ENCODE results near the gene DPP9. TPM values are rescaled to one million over a fixed set of nuclear protein-coding genes. Genes with fewer than 3 reads are reported as not detected.

DPP9 gene
- total RNA-seq, 1 experiment from 2014 or later, result 46.4 TPM

DNA sequence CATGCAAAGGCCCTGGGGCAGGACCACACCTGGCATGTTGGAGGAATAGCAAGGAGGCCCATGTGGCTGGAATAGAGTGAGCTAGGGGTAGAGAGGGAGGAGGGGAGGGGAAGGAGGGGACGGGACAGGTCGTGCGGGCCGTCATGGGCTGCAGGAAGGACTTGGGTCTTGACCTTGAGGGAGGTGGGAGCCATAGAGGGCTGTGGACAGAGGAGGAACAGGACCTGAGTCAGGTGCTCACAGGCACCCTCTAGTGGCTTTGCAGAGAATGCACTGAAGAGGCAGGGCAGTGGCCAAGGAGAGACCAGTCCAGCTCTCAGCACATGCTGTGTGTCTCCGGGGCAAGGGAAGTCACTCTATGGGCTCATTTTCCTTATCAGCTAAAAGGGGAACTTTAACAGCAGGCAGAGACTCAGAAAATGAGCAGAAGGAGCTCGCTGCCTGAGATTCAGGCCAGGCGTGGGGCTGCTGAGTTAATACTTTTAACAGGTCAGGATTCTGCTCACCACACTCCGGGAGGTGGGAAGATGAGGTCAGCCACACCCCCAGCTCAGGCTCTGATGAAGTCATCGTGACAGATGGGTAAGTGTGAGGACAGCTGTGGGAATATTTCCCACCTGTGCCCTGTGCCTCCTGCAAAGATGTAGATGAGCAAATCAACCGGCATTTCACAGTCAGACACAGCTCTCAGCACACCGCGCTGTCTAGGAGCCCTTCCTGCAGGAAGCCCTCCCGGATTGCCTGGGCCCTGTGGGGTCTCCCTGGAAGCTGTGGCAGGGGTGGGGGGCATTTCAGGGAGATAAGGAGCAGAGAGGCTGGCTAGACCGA, 90.3 kb downstream of the DPP9 start:
- no peak overlapping the region for H2AFZ ChIP-seq (ENCODE audit: low read length)

More for the DNA sequence above, 90.3 kb downstream of the DPP9 start:
- Histone ChIP-seq H2AK5ac (ENCODE audit: insufficient read length, low read length) (no peak overlapping the region), H2BK15ac (ENCODE audit: low read depth, low read length) (no peak overlapping the region), H3K4me1 (ENCODE audit: insufficient read depth, low read length) (no peaks in the 10 kb centered on the region), H3K9me3 (ENCODE audit: control insufficient read depth, low read depth, low read length) (no peaks in the 10 kb centered on the region), H3K4ac (ENCODE audit: low read depth, low read length) (no peak overlapping the region), H3K23me2 (ENCODE audit: insufficient read length, low read depth, low read length, poor library complexity, severe bottlenecking) (peaks cover 4% of the 10 kb centered on the region), H3K18ac (ENCODE audit: insufficient read length, low read depth, low read length) (no peak overlapping the region), H4K5ac (ENCODE audit: insufficient read length, low read depth, low read length) (no peak overlapping the region), H2BK12ac (ENCODE audit: insufficient read length, low read depth, low read length) (no peak overlapping the region), H3K27ac (ENCODE audit: insufficient read length, low read depth, low read length) (no peak overlapping the region), H3K23ac (ENCODE audit: insufficient read length, low read depth, low read length) (no peak overlapping the region), H3K56ac (ENCODE audit: insufficient read length, low read depth, low read length) (no peak overlapping the region), H3K4me2 (ENCODE audit: insufficient read depth, insufficient read length, low read length) (no peak overlapping the region), H3T11ph (ENCODE audit: low read length) (no peak overlapping the region), H4K20me1 (ENCODE audit: control insufficient read depth, insufficient read depth, insufficient read length) (no peaks in the 10 kb centered on the region), H3K79me2 (ENCODE audit: insufficient read depth, low read length) (no peaks in the 10 kb centered on the region), H2BK120ac (ENCODE audit: low read depth, low read length, poor library complexity, severe bottlenecking) (no peak overlapping the region), H4K91ac (ENCODE audit: insufficient read length, low read depth, low read length) (no peak overlapping the region), H3K79me1 (ENCODE audit: insufficient read depth, low read depth, low read length, poor library complexity, severe bottlenecking) (no peaks in the 10 kb centered on the region), H3K14ac (ENCODE audit: insufficient read depth, low read length) (no peak overlapping the region), H3K9ac (ENCODE audit: extremely low read depth, insufficient read length, low read length) (no peak overlapping the region), H2BK5ac (ENCODE audit: insufficient read length, low read length) (no peak overlapping the region), H3K27me3 (ENCODE audit: insufficient read depth, low read length) (no peaks in the 10 kb centered on the region), H2BK20ac (ENCODE audit: low read depth, low read length, poor library complexity, severe bottlenecking) (no peak overlapping the region), H4K8ac (replicated peaks; ENCODE audit: insufficient read length, low read depth, low read length) (no peak overlapping the region)
- Mint-ChIP-seq H3K9me3 (peaks cover 0 to 3% of the 10 kb centered on the region in 2 experiments; a peak in 2 of 5 replicates), H3K4me1 (peaks cover 6% of the 10 kb centered on the region in 2 experiments), H3K4me3 (peak overlapping the region in 1 of 2 experiments; percentile 16; a peak in 1 of 5 replicates), H3K36me3 (ENCODE audit: insufficient read depth in 1 of 3, low read depth in 3 of 3) (no peaks in the 10 kb centered on the region), H3K27me3 (ENCODE audit: low read depth) (peaks cover 40% of the 10 kb centered on the region), H3K27ac (peak overlapping the region in 1 of 3 experiments; percentile 89; a peak in 4 of 7 replicates)
- WGBS (ENCODE audit: extremely low coverage, insufficient read length, low lambda C conversion rate), result no CpG with 5 or more reads among the region's 14 CpGs
- DNase-seq, result peak; percentile 88
- TF ChIP-seq, protein P1, sequence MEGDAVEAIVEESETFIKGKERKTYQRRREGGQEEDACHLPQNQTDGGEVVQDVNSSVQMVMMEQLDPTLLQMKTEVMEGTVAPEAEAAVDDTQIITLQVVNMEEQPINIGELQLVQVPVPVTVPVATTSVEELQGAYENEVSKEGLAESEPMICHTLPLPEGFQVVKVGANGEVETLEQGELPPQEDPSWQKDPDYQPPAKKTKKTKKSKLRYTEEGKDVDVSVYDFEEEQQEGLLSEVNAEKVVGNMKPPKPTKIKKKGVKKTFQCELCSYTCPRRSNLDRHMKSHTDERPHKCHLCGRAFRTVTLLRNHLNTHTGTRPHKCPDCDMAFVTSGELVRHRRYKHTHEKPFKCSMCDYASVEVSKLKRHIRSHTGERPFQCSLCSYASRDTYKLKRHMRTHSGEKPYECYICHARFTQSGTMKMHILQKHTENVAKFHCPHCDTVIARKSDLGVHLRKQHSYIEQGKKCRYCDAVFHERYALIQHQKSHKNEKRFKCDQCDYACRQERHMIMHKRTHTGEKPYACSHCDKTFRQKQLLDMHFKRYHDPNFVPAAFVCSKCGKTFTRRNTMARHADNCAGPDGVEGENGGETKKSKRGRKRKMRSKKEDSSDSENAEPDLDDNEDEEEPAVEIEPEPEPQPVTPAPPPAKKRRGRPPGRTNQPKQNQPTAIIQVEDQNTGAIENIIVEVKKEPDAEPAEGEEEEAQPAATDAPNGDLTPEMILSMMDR (conservative IDR thresholded peaks at IDR 0.05), result peak; percentile 93

Small RNA genes within 50 kb of the gene (microRNA-seq; reads per million reads assigned to microRNA genes)
- gene MIR7-3 (ENCODE audit: borderline microRNAs expressed), result not detected

Other genes starting within 250 kb of the DPP9 start
- gene PLIN4, start 205.4 kb downstream of the DPP9 start, total RNA-seq (2021), result 0.90 and 1.1 TPM in 2 replicates
- gene PLIN5, start 188.6 kb downstream of the DPP9 start, total RNA-seq (2021), result 2.7 and 3.9 TPM in 2 replicates
- 0.24 and 0.50 TPM in 2 replicates for gene LRG1, start 183.8 kb downstream of the DPP9 start, total RNA-seq (2021)
- gene SEMA6B, start 164.2 kb downstream of the DPP9 start, total RNA-seq (2021), result 38.4 and 38.7 TPM in 2 replicates
- gene TNFAIP8L1, start 84.3 kb downstream of the DPP9 start, total RNA-seq (2021), result 3.5 and 4.2 TPM in 2 replicates
- gene MYDGF, start 53.5 kb downstream of the DPP9 start, total RNA-seq (2021), result 43.4 and 47.0 TPM in 2 replicates
- 20.0 and 21.0 TPM in 2 replicates for gene FEM1A, start 67.9 kb upstream of the DPP9 start, total RNA-seq (2021)
- 0.48 and 0.57 TPM in 2 replicates for gene TICAM1, start 107.9 kb upstream of the DPP9 start, total RNA-seq (2021)
- gene PLIN3, start 143.8 kb upstream of the DPP9 start, total RNA-seq (2021), result 61.8 and 63.7 TPM in 2 replicates
- gene ARRDC5, start 179.1 kb upstream of the DPP9 start, total RNA-seq (2021), result not detected in 2 replicates
- 106 and 111 TPM in 2 replicates for gene UHRF1, start 185.7 kb upstream of the DPP9 start, total RNA-seq (2021)
- 41.8 and 43.7 TPM in 2 replicates for gene KDM4B, start 245.3 kb upstream of the DPP9 start, total RNA-seq (2021)